ENCODE data around the gene ACACA.
A peak's percentile ranks its signal among the peaks of the same experiment; 100 is the strongest.
"Not testable (repeated sequence)": the region's sequence is repeated elsewhere in the genome, so short reads cannot be mapped to it uniquely, and the experiment has no call there.

Gene ACACA

DNA sequence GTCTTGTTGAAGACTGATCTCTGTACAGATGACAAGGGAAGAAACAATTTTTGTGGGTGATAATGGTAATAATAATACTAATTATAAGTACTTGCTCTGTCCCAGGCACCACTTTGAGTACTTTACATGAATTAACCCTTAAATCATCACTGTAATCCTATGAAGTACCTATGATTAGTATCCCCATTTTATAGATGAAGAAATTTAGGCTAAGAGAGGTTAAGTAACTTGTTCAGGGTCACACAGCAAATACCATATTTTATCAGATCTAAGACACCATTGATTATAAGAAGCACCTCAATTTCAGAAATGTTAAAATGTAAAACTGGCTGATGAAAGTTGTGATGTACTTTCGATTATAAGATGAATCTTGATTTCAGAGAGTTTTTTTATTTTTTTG lies 18.6 kb upstream of the ACACA start:
- Histone ChIP-seq H3K36me3 (ENCODE audit: control insufficient read depth, insufficient read depth, low read length) (peaks cover 70% of the 10 kb centered on the region), H3K4me1 (ENCODE audit: control insufficient read depth, insufficient read depth, low read length) (no peaks in the 10 kb centered on the region), H3K4me3 (ENCODE audit: low read depth, low read length) (no peak overlapping the region), H3K27ac (ENCODE audit: low read depth, low read length) (no peak overlapping the region), H3K27me3 (ENCODE audit: control insufficient read depth, insufficient read depth, low read length) (no peaks in the 10 kb centered on the region), H3K9ac (ENCODE audit: low read depth, low read length) (no peak overlapping the region), H3K9me3 (ENCODE audit: control insufficient read depth, insufficient read depth, low read length) (no peaks in the 10 kb centered on the region)

DNA sequence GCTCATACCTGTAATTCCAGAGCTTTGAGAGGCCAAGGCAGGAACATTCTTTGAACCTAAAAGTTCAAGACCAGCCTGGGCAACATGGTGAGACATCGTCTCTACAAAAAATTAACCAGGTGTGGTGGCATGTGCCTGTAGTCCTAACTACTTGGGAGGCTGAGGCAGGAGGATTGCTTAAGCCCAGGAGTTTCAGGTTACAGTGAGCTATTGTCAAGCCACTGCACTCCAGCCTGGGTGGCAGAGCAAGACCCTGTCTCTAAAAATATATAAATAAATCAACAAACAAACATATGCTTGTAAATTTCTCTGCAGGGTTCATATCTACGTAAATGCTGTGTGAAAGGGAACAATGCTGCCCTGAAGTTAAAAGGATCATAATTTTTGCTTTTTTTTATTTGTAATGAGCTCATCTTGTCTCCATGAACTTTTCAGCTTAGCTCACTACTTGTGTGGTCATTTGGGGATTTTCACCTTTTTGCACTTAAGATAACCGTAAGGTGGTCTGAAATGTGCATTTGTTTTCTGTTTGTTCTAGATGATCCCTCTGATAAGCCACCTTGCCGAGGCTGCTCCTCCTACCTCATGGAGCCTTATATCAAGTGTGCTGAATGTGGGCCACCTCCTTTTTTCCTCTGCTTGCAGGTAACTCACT lies 16.5 kb upstream of the ACACA start:
- peaks cover 62% of the 10 kb centered on the region for H3K36me3 ChIP-seq (ENCODE audit: control insufficient read depth, insufficient read depth, low read length)
- H3K9me3 ChIP-seq (ENCODE audit: control insufficient read depth, insufficient read depth, low read length), result no peaks in the 10 kb centered on the region
- H3K9ac ChIP-seq (ENCODE audit: low read depth, low read length), result no peak overlapping the region
- H3K27ac ChIP-seq (ENCODE audit: low read depth, low read length), result no peak overlapping the region
- H3K4me3 ChIP-seq (ENCODE audit: low read depth, low read length), result no peak overlapping the region
- H3K27me3 ChIP-seq (ENCODE audit: control insufficient read depth, insufficient read depth, low read length), result no peaks in the 10 kb centered on the region
- no peaks in the 10 kb centered on the region for H3K4me1 ChIP-seq (ENCODE audit: control insufficient read depth, insufficient read depth, low read length)

DNA sequence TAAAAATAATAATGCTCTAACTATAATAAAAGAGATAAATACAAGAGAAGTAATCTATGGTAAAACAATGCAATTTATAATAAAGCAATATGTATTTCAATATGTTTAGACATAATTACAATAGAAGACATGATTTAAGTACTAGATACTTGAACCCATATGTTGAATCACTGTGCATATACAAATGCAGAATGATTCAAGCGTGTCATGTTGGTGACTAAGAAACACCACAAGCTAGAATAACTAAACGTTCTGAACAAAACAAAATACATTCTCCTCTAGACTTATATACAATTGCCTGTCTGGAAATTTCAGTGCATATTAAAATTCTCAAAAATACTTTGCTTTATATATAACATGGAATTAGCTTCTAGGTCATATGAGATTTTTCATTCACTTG lies 11.2 kb upstream of the ACACA start:
- peaks cover 53% of the 10 kb centered on the region for H3K36me3 ChIP-seq (ENCODE audit: control insufficient read depth, insufficient read depth, low read length)

DNA sequence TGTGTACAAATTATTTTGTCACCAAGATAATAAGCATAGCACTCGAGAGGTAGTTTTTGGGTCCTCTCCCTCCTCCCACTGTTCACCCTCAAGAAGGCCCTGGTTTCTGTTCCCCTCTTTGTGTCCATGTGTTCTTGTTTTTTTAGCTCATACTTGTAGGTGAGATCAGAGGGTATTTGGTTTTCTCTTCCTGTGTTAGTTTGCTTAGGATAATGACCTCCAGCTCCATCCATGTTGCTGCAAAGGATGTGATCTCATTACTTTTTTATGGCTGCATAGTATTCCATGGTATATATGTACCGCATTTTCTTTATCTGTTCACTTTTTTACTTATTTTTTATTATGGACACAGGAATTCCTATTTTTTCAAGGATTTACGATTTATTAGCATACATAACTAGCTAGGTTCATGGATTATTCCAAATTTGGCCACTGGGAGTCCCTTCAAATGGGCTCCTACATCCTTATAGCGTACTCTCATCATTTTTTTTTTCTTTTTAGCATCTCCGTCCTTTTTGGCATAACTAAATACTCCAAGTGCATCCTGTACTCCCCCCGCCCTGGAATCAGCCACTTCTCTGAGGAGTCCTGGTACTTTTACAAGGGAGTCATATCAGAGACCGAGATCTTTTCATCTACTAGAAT lies 7.4 kb upstream of the ACACA start:
- no peak overlapping the region for H3K27ac ChIP-seq (ENCODE audit: low read depth, low read length)
- H3K4me1 ChIP-seq (ENCODE audit: control insufficient read depth, insufficient read depth, low read length), result no peaks in the 10 kb centered on the region
- no peaks in the 10 kb centered on the region for H3K9me3 ChIP-seq (ENCODE audit: control insufficient read depth, insufficient read depth, low read length)
- no peaks in the 10 kb centered on the region for H3K27me3 ChIP-seq (ENCODE audit: control insufficient read depth, insufficient read depth, low read length)
- H3K9ac ChIP-seq (ENCODE audit: low read depth, low read length), result no peak overlapping the region
- no peak overlapping the region for H3K4me3 ChIP-seq (ENCODE audit: low read depth, low read length)
- H3K36me3 ChIP-seq (ENCODE audit: control insufficient read depth, insufficient read depth, low read length), result peaks cover 60% of the 10 kb centered on the region

More for the DNA sequence above, 11.2 kb upstream of the ACACA start:
- H3K27me3 ChIP-seq (ENCODE audit: control insufficient read depth, insufficient read depth, low read length), result no peaks in the 10 kb centered on the region
- no peaks in the 10 kb centered on the region for H3K9me3 ChIP-seq (ENCODE audit: control insufficient read depth, insufficient read depth, low read length)
- H3K9ac ChIP-seq (ENCODE audit: low read depth, low read length), result no peak overlapping the region
- H3K4me1 ChIP-seq (ENCODE audit: control insufficient read depth, insufficient read depth, low read length), result no peaks in the 10 kb centered on the region
- H3K27ac ChIP-seq (ENCODE audit: low read depth, low read length), result no peak overlapping the region
- H3K4me3 ChIP-seq (ENCODE audit: low read depth, low read length), result no peak overlapping the region

DNA sequence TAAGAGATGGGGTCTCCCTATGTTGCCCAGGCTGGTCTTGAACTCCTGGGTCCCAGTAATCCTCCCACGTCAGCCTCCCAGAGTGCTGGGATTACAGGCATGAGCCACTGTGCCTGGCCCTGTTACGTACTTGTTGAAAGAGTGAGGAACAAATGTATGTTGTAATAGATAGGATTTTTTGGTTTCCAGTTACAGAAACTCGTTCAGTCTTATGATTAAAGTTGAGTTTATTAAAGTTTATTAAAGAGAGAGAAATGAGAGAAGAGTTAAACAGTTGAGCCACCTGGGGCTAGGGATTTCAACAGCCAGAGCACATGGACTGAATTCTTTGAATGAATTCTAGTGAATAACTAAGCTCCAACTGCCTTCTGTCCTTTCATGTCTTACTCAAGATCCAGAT lies 3.7 kb upstream of the ACACA start:
- no peak overlapping the region for H3K27ac ChIP-seq (ENCODE audit: low read depth, low read length)
- H3K4me1 ChIP-seq (ENCODE audit: control insufficient read depth, insufficient read depth, low read length), result 0 out of 2 replicates have a peak, but pooled peaks cover under 1% of the 10 kb centered on the region
- peaks cover 49% of the 10 kb centered on the region for H3K36me3 ChIP-seq (ENCODE audit: control insufficient read depth, insufficient read depth, low read length)
- H3K9ac ChIP-seq (ENCODE audit: low read depth, low read length), result no peak overlapping the region
- H3K4me3 ChIP-seq (ENCODE audit: low read depth, low read length), result no peak overlapping the region
- no peaks in the 10 kb centered on the region for H3K9me3 ChIP-seq (ENCODE audit: control insufficient read depth, insufficient read depth, low read length)
- no peaks in the 10 kb centered on the region for H3K27me3 ChIP-seq (ENCODE audit: control insufficient read depth, insufficient read depth, low read length)

DNA sequence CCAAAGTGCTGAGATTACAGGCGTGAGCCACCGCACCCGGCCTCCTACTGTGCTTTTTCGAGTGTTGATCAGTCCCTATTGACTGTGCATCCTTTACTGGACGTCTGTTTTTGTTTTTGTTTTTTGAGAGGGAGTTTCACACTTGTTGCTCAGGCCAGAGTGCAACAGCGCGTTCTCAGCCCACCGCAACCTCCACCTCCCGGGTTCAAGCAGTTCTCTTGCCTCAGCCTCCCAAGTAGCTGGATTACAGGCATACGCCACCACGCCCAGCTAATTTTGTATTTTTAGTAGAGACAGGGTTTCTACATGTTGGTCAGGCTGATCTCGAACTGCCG lies 1.5 kb upstream of the ACACA start:
- not testable (repeated sequence) for H3K9ac ChIP-seq (ENCODE audit: low read depth, low read length); H3K9me3 ChIP-seq (ENCODE audit: control insufficient read depth, insufficient read depth, low read length); H3K27me3 ChIP-seq (ENCODE audit: control insufficient read depth, insufficient read depth, low read length); H3K4me3 ChIP-seq (ENCODE audit: low read depth, low read length); H3K4me1 ChIP-seq (ENCODE audit: control insufficient read depth, insufficient read depth, low read length); H3K27ac ChIP-seq (ENCODE audit: low read depth, low read length)
- peaks cover 26% of the 10 kb centered on the region for H3K36me3 ChIP-seq (ENCODE audit: control insufficient read depth, insufficient read depth, low read length)

- H3K9ac ChIP-seq (ENCODE audit: low read depth, low read length), result peak overlapping the region; percentile 78
These were observed 541 bp downstream of the ACACA start for GRCh38 chr17:37405955-37406634.

DNA sequence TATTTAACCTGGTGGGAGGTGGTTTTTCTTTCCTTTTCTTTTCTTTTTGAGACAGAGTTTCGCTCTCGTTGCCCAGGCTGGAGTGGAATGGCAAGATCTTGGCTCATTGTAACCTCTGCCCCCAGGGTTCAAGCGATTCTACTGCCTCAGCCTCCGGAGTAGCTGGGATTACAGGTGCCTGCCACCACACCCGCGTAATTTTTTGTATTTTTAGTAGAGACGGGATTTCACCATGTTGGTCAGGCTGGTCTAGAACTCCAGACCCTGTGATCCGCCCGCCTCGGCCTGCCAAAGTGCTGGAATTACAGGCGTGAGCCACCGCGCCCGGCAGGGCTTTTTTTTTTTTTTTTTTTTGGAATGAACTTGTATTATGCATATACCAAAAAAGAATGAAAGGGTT lies 1.1 kb downstream of the ACACA start:
- not testable (repeated sequence) for H3K4me1 ChIP-seq (ENCODE audit: control insufficient read depth, insufficient read depth, low read length); H3K9me3 ChIP-seq (ENCODE audit: control insufficient read depth, insufficient read depth, low read length); H3K36me3 ChIP-seq (ENCODE audit: control insufficient read depth, insufficient read depth, low read length); H3K9ac ChIP-seq (ENCODE audit: low read depth, low read length); H3K27me3 ChIP-seq (ENCODE audit: control insufficient read depth, insufficient read depth, low read length); H3K27ac ChIP-seq (ENCODE audit: low read depth, low read length)
- H3K4me3 ChIP-seq (ENCODE audit: low read depth, low read length), result peak overlapping the region; percentile 77

More at GRCh38 chr17:37405955-37406634, 541 bp downstream of the ACACA start:
- H3K36me3 ChIP-seq (ENCODE audit: control insufficient read depth, insufficient read depth, low read length), result peaks cover 9% of the 10 kb centered on the region
- peak overlapping the region; percentile 77 for H3K4me3 ChIP-seq (ENCODE audit: low read depth, low read length)
- no peaks in the 10 kb centered on the region for H3K27me3 ChIP-seq (ENCODE audit: control insufficient read depth, insufficient read depth, low read length)
- H3K9me3 ChIP-seq (ENCODE audit: control insufficient read depth, insufficient read depth, low read length), result no peaks in the 10 kb centered on the region
- peaks cover 5% of the 10 kb centered on the region; the same call in 1 of the 2 replicates for H3K4me1 ChIP-seq (ENCODE audit: control insufficient read depth, insufficient read depth, low read length)
- peak overlapping the region; percentile 88 for H3K27ac ChIP-seq (ENCODE audit: low read depth, low read length)

DNA sequence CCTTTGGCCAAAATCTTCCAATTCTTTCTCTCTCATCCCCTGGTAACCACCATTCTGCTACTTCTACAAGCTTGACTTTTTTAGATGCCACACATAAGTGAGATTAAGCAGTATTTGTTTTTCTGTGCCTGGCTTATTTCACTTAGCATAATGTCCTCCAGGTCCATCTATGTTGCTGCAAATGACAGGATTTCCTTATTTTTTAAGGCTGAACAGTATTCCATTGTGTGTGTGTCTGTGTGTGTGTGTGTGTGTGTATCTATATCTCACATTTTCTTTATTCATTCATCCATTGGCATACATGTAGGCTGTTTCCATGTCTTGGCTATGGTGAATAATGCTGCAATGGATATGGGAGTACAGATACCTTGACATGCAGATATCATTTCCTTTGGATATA lies 6.1 kb downstream of the ACACA start:
- H3K27me3 ChIP-seq (ENCODE audit: control insufficient read depth, insufficient read depth, low read length), result no peaks in the 10 kb centered on the region
- H3K9ac ChIP-seq (ENCODE audit: low read depth, low read length), result no peak overlapping the region
- H3K36me3 ChIP-seq (ENCODE audit: control insufficient read depth, insufficient read depth, low read length), result no peaks in the 10 kb centered on the region; the same call in 1 of the 2 replicates
- H3K27ac ChIP-seq (ENCODE audit: low read depth, low read length), result no peak overlapping the region
- no peak overlapping the region for H3K4me3 ChIP-seq (ENCODE audit: low read depth, low read length)
- no peaks in the 10 kb centered on the region for H3K9me3 ChIP-seq (ENCODE audit: control insufficient read depth, insufficient read depth, low read length)
- H3K4me1 ChIP-seq (ENCODE audit: control insufficient read depth, insufficient read depth, low read length), result peaks cover 5% of the 10 kb centered on the region; the same call in 1 of the 2 replicates

GRCh38 chr17:37399265-37399803 lies 7.3 kb downstream of the ACACA start:
- no peak overlapping the region for H3K27ac ChIP-seq (ENCODE audit: low read depth, low read length)
- no peaks in the 10 kb centered on the region for H3K27me3 ChIP-seq (ENCODE audit: control insufficient read depth, insufficient read depth, low read length)
- H3K4me3 ChIP-seq (ENCODE audit: low read depth, low read length), result no peak overlapping the region
- H3K4me1 ChIP-seq (ENCODE audit: control insufficient read depth, insufficient read depth, low read length), result no peaks in the 10 kb centered on the region
- no peaks in the 10 kb centered on the region; the same call in 1 of the 2 replicates for H3K36me3 ChIP-seq (ENCODE audit: control insufficient read depth, insufficient read depth, low read length)
- H3K9ac ChIP-seq (ENCODE audit: low read depth, low read length), result no peak overlapping the region
- no peaks in the 10 kb centered on the region for H3K9me3 ChIP-seq (ENCODE audit: control insufficient read depth, insufficient read depth, low read length)

GRCh38 chr17:37393352-37393751 lies 13.3 kb downstream of the ACACA start:
- H3K4me3 ChIP-seq (ENCODE audit: low read depth, low read length), result no peak overlapping the region
- H3K27ac ChIP-seq (ENCODE audit: low read depth, low read length), result no peak overlapping the region
- no peaks in the 10 kb centered on the region for H3K36me3 ChIP-seq (ENCODE audit: control insufficient read depth, insufficient read depth, low read length)
- H3K27me3 ChIP-seq (ENCODE audit: control insufficient read depth, insufficient read depth, low read length), result no peaks in the 10 kb centered on the region
- H3K4me1 ChIP-seq (ENCODE audit: control insufficient read depth, insufficient read depth, low read length), result no peaks in the 10 kb centered on the region
- H3K9ac ChIP-seq (ENCODE audit: low read depth, low read length), result no peak overlapping the region
- no peaks in the 10 kb centered on the region for H3K9me3 ChIP-seq (ENCODE audit: control insufficient read depth, insufficient read depth, low read length)

Measured in HUES48 (cell line).